Measurements from ENCODE around the gene CPXM1.
"Not testable (repeated sequence)": the region's sequence is repeated elsewhere in the genome, so short reads cannot be mapped to it uniquely, and the experiment has no call there.

Gene CPXM1

GRCh38 chr20:2822073-2822472, 21.6 kb upstream of the CPXM1 start:
- DNase-seq (ENCODE audit: extremely low read depth in 1 of 2, low read depth in 1 of 2), result no peak

GRCh38 chr20:2820896-2821869, 20.8 kb upstream of the CPXM1 start:
- DNase-seq (ENCODE audit: extremely low read depth in 1 of 2, low read depth in 1 of 2), result no peak

GRCh38 chr20:2820084-2820895, 19.9 kb upstream of the CPXM1 start:
- DNase-seq (ENCODE audit: extremely low read depth in 1 of 2, low read depth in 1 of 2), result no peak

- DNase-seq (ENCODE audit: extremely low read depth in 1 of 2, low read depth in 1 of 2), result no peak
Observed at GRCh38 chr20:2817891-2818595, 17.6 kb upstream of the CPXM1 start.

GRCh38 chr20:2817341-2817726, 16.9 kb upstream of the CPXM1 start:
- no peak for DNase-seq (ENCODE audit: extremely low read depth in 1 of 2, low read depth in 1 of 2)

GRCh38 chr20:2816583-2817340, 16.3 kb upstream of the CPXM1 start:
- DNase-seq (ENCODE audit: extremely low read depth in 1 of 2, low read depth in 1 of 2), result no peak

- no peak for DNase-seq (ENCODE audit: extremely low read depth in 1 of 2, low read depth in 1 of 2)
Observed at GRCh38 chr20:2816030-2816582, 15.7 kb upstream of the CPXM1 start, which contains the start of gene TMEM239. Gene TMEM239, plus strand, starts transcription at chr20:2816364. Its CDS starts 191 bp downstream, at chr20:2816555.

- no peak for DNase-seq (ENCODE audit: extremely low read depth in 1 of 2, low read depth in 1 of 2)
Observed at GRCh38 chr20:2815242-2815900, 14.9 kb upstream of the CPXM1 start.

- DNase-seq (ENCODE audit: extremely low read depth in 1 of 2, low read depth in 1 of 2), result no peak
Observed at GRCh38 chr20:2814587-2815051, 14.2 kb upstream of the CPXM1 start, which contains the start of gene C20orf141. Gene C20orf141, plus strand, starts transcription at chr20:2814987. Its CDS starts 198 bp downstream, at chr20:2815185.

- DNase-seq (ENCODE audit: extremely low read depth in 1 of 2, low read depth in 1 of 2), result no peak
Observed at GRCh38 chr20:2814076-2814475, 13.6 kb upstream of the CPXM1 start.

GRCh38 chr20:2812189-2812588, 11.8 kb upstream of the CPXM1 start:
- DNase-seq (ENCODE audit: extremely low read depth in 1 of 2, low read depth in 1 of 2), result no peak

- DNase-seq (ENCODE audit: extremely low read depth in 1 of 2, low read depth in 1 of 2), result no peak
Observed at GRCh38 chr20:2809690-2810089, 9.3 kb upstream of the CPXM1 start.

- not testable (repeated sequence) for DNase-seq (ENCODE audit: extremely low read depth in 1 of 2, low read depth in 1 of 2)
Observed at GRCh38 chr20:2807929-2808328, 7.5 kb upstream of the CPXM1 start.

- no peak for DNase-seq (ENCODE audit: extremely low read depth in 1 of 2, low read depth in 1 of 2)
Observed at GRCh38 chr20:2807019-2807418, 6.6 kb upstream of the CPXM1 start.

GRCh38 chr20:2806351-2806701, 5.9 kb upstream of the CPXM1 start:
- no peak for DNase-seq (ENCODE audit: extremely low read depth in 1 of 2, low read depth in 1 of 2)

GRCh38 chr20:2805689-2806350, 5.4 kb upstream of the CPXM1 start:
- DNase-seq (ENCODE audit: extremely low read depth in 1 of 2, low read depth in 1 of 2), result no peak

GRCh38 chr20:2804852-2805688, 4.6 kb upstream of the CPXM1 start:
- DNase-seq (ENCODE audit: extremely low read depth in 1 of 2, low read depth in 1 of 2), result no peak

All from activated CD8-positive, alpha-beta memory T cell treated with anti-CD3 and anti-CD28 coated beads for 1 hour (primary cell).